ENCODE data around the gene CAV3.

Gene CAV3

GRCh38 chr3:8734908-8735307 lies 1.3 kb downstream of the CAV3 start:
- DNase-seq (ENCODE audit: low read depth in 3 of 3), result no peak

GRCh38 chr3:8736436-8736835 lies 2.8 kb downstream of the CAV3 start:
- DNase-seq (ENCODE audit: low read depth in 3 of 3), result no peak

- no peak for DNase-seq (ENCODE audit: low read depth in 3 of 3)
These were observed 3.7 kb downstream of the CAV3 start for GRCh38 chr3:8737301-8737700.

GRCh38 chr3:8737823-8738222 lies 4.2 kb downstream of the CAV3 start:
- no peak for DNase-seq (ENCODE audit: low read depth in 3 of 3)

GRCh38 chr3:8738639-8739038 lies 5.0 kb downstream of the CAV3 start:
- no peak for DNase-seq (ENCODE audit: low read depth in 3 of 3)

GRCh38 chr3:8739757-8740504 lies 6.3 kb downstream of the CAV3 start:
- DNase-seq (ENCODE audit: low read depth in 3 of 3), result no peak

GRCh38 chr3:8741581-8742261 lies 8.1 kb downstream of the CAV3 start:
- DNase-seq (ENCODE audit: low read depth in 3 of 3), result no peak

GRCh38 chr3:8743021-8743601 lies 9.5 kb downstream of the CAV3 start:
- no peak for DNase-seq (ENCODE audit: low read depth in 3 of 3)

GRCh38 chr3:8743911-8744310 lies 10.3 kb downstream of the CAV3 start:
- DNase-seq (ENCODE audit: low read depth in 3 of 3), result no peak

- DNase-seq (ENCODE audit: low read depth in 3 of 3), result no peak
These were observed 12.2 kb downstream of the CAV3 start for GRCh38 chr3:8745619-8746370.

- DNase-seq (ENCODE audit: low read depth in 3 of 3), result no peak
These were observed 13.3 kb downstream of the CAV3 start for GRCh38 chr3:8746780-8747345.

GRCh38 chr3:8749316-8749715 lies 15.7 kb downstream of the CAV3 start:
- DNase-seq (ENCODE audit: low read depth in 3 of 3), result no peak

GRCh38 chr3:8752832-8753231 lies 19.2 kb downstream of the CAV3 start:
- DNase-seq (ENCODE audit: low read depth in 3 of 3), result no peak

- DNase-seq (ENCODE audit: low read depth in 3 of 3), result no peak
These were observed 21.5 kb downstream of the CAV3 start for GRCh38 chr3:8755097-8755496.

GRCh38 chr3:8755564-8756237 lies 22.1 kb downstream of the CAV3 start:
- no peak for DNase-seq (ENCODE audit: low read depth in 3 of 3)

- DNase-seq (ENCODE audit: low read depth in 3 of 3), result no peak
These were observed 23.1 kb downstream of the CAV3 start for GRCh38 chr3:8756671-8757070.

GRCh38 chr3:8757551-8758518 lies 24.2 kb downstream of the CAV3 start:
- no peak for DNase-seq (ENCODE audit: low read depth in 3 of 3)

- no peak for DNase-seq (ENCODE audit: low read depth in 3 of 3)
These were observed 25.6 kb downstream of the CAV3 start for GRCh38 chr3:8759038-8759707.

- no peak for DNase-seq (ENCODE audit: low read depth in 3 of 3)
These were observed 26.5 kb downstream of the CAV3 start for GRCh38 chr3:8760091-8760490.

GRCh38 chr3:8760506-8760905 lies 26.9 kb downstream of the CAV3 start:
- DNase-seq (ENCODE audit: low read depth in 3 of 3), result no peak
